LNCAP (cell line): ENCODE data around the gene TYK2.

ENCODE experiments used
- TF ChIP-seq, protein P1 (sequence below): fragments of 450-650 bp; IDR thresholded peaks from 2 replicates; pipeline ENCODE4 v1.5.1; 2017; ENCODE audit warnings: mild to moderate bottlenecking

Gene TYK2

DNA sequence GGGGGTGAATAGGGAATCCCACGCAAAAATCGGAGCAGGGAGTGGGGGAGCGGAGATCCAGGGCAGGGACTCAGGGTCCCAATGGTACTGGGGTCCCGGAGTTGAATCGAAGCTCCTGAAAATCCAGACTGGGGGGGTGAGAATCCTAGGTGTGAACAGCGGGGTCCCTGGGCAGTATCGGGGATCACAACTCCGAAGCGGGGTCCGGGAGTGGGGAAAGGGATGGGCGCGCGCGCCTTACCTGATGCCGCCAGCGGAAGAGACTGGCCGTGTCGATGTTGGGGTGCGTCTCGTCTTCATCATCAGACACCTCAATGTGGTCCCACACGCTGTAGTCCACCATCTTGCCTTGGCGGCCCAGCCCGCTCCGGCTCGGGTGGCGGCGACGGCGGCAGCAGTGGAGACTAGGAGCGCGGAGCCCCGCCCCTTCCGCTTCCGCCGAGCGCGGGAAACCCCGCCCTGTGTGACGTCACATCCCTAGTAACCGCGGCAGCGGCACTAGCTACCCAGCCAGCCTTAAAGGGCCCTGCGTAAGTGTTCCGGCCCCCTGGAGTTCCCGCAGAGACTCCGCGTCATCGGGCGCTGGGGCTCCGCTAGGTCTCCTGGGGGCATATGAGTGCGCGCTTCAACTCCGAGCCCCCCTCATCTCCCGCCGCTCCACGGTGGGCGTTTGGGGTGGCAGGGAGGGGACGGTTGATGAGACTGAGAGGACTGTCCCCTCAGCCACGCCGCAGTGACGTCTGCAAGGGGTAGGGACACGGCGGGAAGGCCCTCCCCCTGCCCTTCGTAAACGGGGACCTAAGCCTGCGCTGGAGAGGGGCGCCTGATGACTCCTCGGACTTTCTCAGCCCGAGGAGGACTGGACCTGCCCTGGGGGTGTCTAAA is 23.0 kb upstream of the TYK2 start, which contains the start of gene CDC37:
Gene CDC37 (minus strand): TSS at position 406 of the 885 bp plus-strand sequence. CDS start 63 bp downstream, at position 343.
- TF ChIP-seq, protein P1, sequence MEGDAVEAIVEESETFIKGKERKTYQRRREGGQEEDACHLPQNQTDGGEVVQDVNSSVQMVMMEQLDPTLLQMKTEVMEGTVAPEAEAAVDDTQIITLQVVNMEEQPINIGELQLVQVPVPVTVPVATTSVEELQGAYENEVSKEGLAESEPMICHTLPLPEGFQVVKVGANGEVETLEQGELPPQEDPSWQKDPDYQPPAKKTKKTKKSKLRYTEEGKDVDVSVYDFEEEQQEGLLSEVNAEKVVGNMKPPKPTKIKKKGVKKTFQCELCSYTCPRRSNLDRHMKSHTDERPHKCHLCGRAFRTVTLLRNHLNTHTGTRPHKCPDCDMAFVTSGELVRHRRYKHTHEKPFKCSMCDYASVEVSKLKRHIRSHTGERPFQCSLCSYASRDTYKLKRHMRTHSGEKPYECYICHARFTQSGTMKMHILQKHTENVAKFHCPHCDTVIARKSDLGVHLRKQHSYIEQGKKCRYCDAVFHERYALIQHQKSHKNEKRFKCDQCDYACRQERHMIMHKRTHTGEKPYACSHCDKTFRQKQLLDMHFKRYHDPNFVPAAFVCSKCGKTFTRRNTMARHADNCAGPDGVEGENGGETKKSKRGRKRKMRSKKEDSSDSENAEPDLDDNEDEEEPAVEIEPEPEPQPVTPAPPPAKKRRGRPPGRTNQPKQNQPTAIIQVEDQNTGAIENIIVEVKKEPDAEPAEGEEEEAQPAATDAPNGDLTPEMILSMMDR: no peak

DNA sequence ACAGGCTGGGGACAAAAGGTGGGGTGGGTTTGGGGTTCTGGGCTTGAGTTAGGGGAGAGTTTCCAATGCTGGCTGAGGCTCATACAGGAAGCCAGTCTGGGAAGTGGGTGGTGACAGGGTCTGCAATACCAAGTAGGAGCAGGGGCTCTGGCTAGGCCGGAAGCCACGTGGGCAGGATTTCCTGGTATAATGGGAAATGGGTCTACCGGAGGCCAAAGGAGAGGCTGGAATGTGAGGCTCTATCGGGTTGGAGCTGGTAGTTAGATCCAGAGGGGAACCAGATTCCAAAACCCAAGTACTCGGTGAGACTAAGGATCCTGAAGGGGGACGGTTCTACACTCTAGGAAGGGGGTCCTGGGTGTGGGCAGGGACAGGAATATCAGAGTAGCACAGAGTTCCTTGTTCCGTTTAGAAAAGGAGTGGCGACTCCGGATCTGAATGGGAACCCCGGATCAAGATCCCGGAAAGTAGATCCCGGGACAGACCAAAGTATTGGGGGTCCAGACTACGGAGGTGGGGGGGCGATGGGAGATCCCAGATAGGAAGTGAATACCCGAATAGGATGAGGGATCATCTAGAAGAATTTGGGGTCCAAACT is 22.2 kb upstream of the TYK2 start:
- TF ChIP-seq, protein P1: no peak

DNA sequence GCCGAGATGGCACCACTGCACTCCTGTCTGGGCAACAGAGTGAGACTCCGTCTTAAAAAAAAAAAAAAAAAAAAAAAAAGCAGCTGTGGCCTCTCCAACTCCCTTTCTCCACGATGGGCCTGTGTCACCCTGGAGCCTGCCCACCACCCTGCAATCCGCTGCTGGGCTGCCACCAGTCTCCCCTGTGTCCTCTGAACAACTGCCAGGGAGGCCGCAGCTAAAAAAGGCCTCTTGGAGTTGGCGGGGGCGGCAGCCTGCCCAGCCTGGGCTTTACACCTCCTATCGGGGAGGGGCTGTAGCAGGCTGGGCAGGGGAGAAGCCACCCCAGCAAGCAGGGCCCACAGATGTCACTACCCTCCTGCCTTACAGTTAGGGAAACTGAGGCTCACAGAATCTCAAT is 19.5 kb upstream of the TYK2 start:
- TF ChIP-seq, protein P1: no peak

DNA sequence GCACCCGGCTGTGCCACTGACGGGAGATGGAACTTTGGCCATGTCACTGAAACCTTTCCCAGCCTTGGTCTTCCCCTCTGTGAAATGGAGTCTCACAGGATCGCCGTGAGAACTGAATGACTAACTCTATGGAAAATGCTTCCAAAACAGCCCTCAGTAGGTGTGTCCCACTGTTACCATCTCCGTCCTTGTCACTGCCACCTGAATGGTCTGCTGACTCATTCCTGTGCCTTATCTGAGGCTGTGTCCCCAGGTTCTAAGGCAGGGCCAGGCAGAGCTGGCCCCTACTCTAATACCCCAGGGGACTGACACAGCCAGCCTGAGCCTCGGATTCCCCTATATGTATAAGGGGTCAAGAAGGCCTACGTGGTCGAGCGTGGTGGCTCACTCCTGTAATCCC is 18.4 kb upstream of the TYK2 start:
- TF ChIP-seq, protein P1: no peak

DNA sequence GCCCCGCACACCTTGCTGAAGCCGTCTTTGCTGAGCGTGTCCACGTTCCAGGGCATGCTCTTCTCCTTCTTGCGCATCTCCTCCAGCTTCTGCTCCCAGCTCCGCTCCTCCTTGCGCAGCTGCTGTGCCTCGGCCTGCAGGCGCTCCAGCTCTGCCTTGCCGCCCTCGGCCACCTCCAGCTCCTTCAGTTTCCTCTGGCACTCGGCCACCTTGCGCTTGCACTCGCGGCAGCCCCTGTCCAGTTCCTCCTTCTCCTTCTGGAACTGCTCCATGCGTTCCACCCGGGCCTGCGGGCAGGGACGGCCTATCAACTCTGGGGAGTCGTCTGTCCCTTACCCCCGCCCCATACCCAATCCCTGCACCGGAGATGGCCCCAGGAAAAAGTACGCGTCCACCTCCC is 15.5 kb upstream of the TYK2 start:
- TF ChIP-seq, protein P1: no peak

DNA sequence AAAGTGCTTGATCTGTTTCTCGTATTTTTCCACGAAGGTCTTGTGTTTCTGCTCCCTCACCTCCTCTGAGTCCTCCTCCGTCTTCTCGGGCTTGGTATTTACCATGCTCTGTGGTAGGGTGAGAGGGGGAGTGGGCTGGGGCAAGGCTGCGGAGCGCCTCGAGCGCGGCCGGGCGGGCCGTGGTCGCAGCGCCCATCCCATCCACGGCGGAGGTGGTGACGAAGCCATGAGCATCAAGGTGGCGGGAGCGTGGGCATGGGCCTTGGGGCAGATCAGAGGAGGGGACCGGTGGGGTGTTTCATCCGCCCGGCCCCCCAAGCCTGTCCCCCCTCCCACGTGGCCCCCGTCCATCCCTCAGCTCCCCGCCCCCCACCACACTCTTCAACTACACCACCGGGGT is 15.1 kb upstream of the TYK2 start:
- TF ChIP-seq, protein P1: no peak

DNA sequence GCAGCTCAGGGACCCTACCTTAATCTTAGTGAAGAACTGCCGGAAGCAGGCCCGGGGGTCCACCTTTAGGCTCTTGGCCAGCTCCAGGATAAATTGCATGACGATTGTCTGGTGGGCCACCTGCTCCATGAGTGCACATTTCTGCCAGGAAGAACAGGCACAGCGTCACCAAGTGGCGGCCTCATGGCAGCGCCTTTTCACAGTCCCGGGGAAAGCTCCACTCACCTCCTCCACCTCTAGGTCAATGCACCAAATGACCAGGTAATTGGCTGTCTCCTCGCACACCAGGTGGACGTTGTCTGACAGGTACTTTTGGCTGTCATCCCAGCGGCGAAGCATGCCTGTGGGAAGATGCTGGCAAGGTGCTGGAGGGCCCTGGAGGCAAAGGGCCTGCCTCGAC is 14.6 kb upstream of the TYK2 start:
- TF ChIP-seq, protein P1: no peak
